Peyer's patch (tissue), 4 donors: ENCODE measurements around the gene RELN. TPM values are rescaled to one million over a fixed set of nuclear protein-coding genes. Genes with fewer than 3 reads are reported as not detected.

Experiments
- DNase-seq, 3 donors: peaks; one replicate each; pipeline ENCODE4 v3.0.0-alpha.2; 2017 to 2019
- H3K27ac ChIP-seq, 4 donors: fragments of 200-600 bp; sonication (generic); one replicate each; pipeline ENCODE4 v1.5.1; 2016 to 2019
- H3K27me3 ChIP-seq, 2 donors: fragments of 200-600 bp; sonication (generic); one replicate each; pipeline ENCODE4 v1.5.1; 2019
- H3K36me3 ChIP-seq, 3 donors: fragments of 200-600 bp; sonication (generic); one replicate each; pipeline ENCODE4 v1.5.1; 2016 to 2019
- H3K4me1 ChIP-seq, 4 donors: fragments of 200-600 bp; sonication (generic); one replicate each; pipeline ENCODE4 v1.5.1; 2016 to 2019
- H3K4me3 ChIP-seq, 4 donors: fragments of 200-600 bp; sonication (generic); 1 replicate in 3 of 4; 2 replicates in 1 of 4; pipeline ENCODE4 v1.5.1; 2016 to 2019; ENCODE audit warnings: mild to moderate bottlenecking in 1 of 4
- H3K9me3 ChIP-seq, 4 donors: fragments of 200-600 bp; sonication (generic); one replicate each; pipeline ENCODE4 v1.5.1; 2016 to 2019; ENCODE audit warnings: mild to moderate bottlenecking in 1 of 4
- POLR2A ChIP-seq, 2 donors: fragments of 450-650 bp; IDR thresholded peaks; one replicate each; pipeline ENCODE4 v1.5.1; 2017; ENCODE audit warnings: antibody characterized with exemption in 2 of 2, mild to moderate bottlenecking in 2 of 2, moderate library complexity in 2 of 2
- total RNA-seq, 4 donors: library from RNA; depleted of rRNA; stranded (reverse); fragments of >200 nt; gene quantifications; one replicate each; pipeline ENCODE4 v1.1.0, GENCODE V29; 2016
- TF ChIP-seq, protein P1 (sequence below), 6 experiments: fragments of 450-650 bp in 4 of 6; fragments of 200-600 bp in 2 of 6; sonication (generic) in 1 of 6; IDR thresholded peaks; one replicate each; pipeline ENCODE4 v1.5.1; 2017 to 2019; ENCODE audit warnings: antibody characterized with exemption in 6 of 6, mild to moderate bottlenecking in 3 of 6, moderate library complexity in 1 of 6

The RELN gene
- total RNA-seq, 4 donors from 2014 or later: 1.7 to 3.9 (median 3.2) TPM

GRCh38 chr7:104005197-104005596 is 15.7 kb upstream of the RELN start:
- H3K27ac ChIP-seq: no peak overlapping the region
- no peak for TF ChIP-seq POLR2A (IDR thresholded peaks at IDR 0.05)
- TF ChIP-seq, protein P1, sequence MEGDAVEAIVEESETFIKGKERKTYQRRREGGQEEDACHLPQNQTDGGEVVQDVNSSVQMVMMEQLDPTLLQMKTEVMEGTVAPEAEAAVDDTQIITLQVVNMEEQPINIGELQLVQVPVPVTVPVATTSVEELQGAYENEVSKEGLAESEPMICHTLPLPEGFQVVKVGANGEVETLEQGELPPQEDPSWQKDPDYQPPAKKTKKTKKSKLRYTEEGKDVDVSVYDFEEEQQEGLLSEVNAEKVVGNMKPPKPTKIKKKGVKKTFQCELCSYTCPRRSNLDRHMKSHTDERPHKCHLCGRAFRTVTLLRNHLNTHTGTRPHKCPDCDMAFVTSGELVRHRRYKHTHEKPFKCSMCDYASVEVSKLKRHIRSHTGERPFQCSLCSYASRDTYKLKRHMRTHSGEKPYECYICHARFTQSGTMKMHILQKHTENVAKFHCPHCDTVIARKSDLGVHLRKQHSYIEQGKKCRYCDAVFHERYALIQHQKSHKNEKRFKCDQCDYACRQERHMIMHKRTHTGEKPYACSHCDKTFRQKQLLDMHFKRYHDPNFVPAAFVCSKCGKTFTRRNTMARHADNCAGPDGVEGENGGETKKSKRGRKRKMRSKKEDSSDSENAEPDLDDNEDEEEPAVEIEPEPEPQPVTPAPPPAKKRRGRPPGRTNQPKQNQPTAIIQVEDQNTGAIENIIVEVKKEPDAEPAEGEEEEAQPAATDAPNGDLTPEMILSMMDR (IDR thresholded peaks at IDR 0.05): no peak
- DNase-seq: no peak
- H3K4me1 ChIP-seq: no peaks in the 10 kb centered on the region
- no peaks in the 10 kb centered on the region for H3K36me3 ChIP-seq
- H3K9me3 ChIP-seq: no peaks in the 10 kb centered on the region
- no peak overlapping the region for H3K4me3 ChIP-seq
- H3K27me3 ChIP-seq: no peaks in the 10 kb centered on the region

GRCh38 chr7:103996639-103997038 is 7.2 kb upstream of the RELN start:
- no peak for DNase-seq
- no peaks in the 10 kb centered on the region for H3K36me3 ChIP-seq
- no peak overlapping the region for H3K27ac ChIP-seq
- no peaks in the 10 kb centered on the region for H3K9me3 ChIP-seq
- no peaks in the 10 kb centered on the region for H3K4me1 ChIP-seq
- no peak overlapping the region for H3K4me3 ChIP-seq
- TF ChIP-seq, protein P1 (IDR thresholded peaks at IDR 0.05): no peak
- TF ChIP-seq POLR2A (IDR thresholded peaks at IDR 0.05): no peak
- no peaks in the 10 kb centered on the region for H3K27me3 ChIP-seq

DNA sequence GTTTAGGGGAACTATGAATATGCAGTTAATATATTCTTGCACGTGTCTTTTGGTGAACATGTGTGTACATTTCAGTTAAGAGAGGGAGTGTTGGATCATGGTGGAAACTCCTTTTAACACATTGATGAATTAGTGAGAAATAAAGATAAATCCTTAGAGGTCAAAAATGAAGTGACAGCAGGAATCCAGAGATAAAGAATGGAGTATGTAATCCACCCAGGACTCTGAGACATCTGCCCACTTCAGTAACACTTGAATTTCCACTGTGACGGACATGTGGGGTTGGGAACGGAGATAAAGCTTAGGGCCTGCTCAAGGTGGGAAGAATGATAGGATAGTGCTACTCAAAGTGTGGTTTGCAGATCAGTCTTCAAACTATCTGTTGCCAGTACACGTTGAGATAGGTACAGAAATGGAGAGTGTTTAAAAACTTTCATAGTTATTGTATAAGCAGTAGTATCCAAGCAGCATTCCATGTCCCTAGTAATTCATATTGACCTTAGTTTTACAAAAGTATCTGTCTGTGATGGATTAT is 6.6 kb upstream of the RELN start:
- Histone ChIP-seq H3K27ac (no peak overlapping the region), H3K4me1 (no peaks in the 10 kb centered on the region), H3K27me3 (no peaks in the 10 kb centered on the region), H3K36me3 (no peaks in the 10 kb centered on the region), H3K9me3 (no peaks in the 10 kb centered on the region), H3K4me3 (no peak overlapping the region)
- DNase-seq: no peak
- TF ChIP-seq, protein P1 (IDR thresholded peaks at IDR 0.05): no peak
- no peak for TF ChIP-seq POLR2A (IDR thresholded peaks at IDR 0.05)

GRCh38 chr7:103995554-103995953 is 6.1 kb upstream of the RELN start:
- no peak for TF ChIP-seq POLR2A (IDR thresholded peaks at IDR 0.05)
- TF ChIP-seq, protein P1 (IDR thresholded peaks at IDR 0.05): no peak
- no peaks in the 10 kb centered on the region for H3K36me3 ChIP-seq
- no peaks in the 10 kb centered on the region for H3K27me3 ChIP-seq
- no peaks in the 10 kb centered on the region for H3K9me3 ChIP-seq
- no peak overlapping the region for H3K4me3 ChIP-seq
- peaks cover 0 to under 1% (median 0%) of the 10 kb centered on the region in 4 donors for H3K4me1 ChIP-seq
- DNase-seq: no peak
- no peak overlapping the region for H3K27ac ChIP-seq

DNA sequence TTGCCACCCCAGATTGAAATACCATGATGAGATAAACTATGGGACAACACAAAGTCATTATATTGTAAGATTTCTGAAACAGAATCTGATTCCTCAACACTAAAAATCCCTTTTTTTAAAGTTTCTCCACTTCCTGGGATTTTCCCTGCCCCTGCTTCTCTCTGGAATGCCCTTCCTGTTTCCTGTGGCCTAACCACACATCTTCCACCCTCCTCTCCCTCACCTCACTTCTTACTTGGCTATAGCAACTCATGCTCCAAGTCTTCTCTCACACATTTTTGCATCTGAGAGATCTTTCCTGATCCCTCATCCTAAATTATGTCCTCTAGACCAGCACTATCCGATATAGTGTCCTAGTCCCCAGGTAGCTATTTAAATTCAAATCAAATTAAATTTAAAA is 4.1 kb upstream of the RELN start:
- no peaks in the 10 kb centered on the region for H3K9me3 ChIP-seq
- H3K4me3 ChIP-seq: no peak overlapping the region
- H3K27ac ChIP-seq: no peak overlapping the region
- no peak for TF ChIP-seq POLR2A (IDR thresholded peaks at IDR 0.05)
- TF ChIP-seq, protein P1 (IDR thresholded peaks at IDR 0.05): no peak
- no peak for DNase-seq
- peaks cover 0 to 10% (median 2%) of the 10 kb centered on the region in 4 donors for H3K4me1 ChIP-seq
- no peaks in the 10 kb centered on the region for H3K36me3 ChIP-seq
- H3K27me3 ChIP-seq: peaks cover 0 to 5% of the 10 kb centered on the region in 2 donors

DNA sequence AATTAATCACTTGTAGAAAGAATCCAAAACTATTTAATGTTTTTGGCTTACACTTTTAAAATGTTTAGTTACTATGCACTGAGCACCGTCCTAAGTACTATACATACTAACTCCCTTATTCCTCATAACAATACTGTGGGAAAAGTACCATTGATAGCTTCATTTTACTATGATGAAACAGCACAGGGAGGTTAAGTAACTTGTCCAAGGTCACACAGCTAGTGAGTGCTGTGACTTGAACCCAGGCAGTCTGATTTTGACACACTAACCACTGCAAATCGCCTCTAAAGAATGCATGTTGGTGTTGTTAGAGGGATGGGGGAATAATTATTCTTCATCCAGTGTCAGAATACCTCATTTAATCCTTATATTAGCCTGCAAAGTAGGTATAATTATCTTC is 1.9 kb upstream of the RELN start:
- Histone ChIP-seq H3K27me3 (peaks cover 0 to 5% of the 10 kb centered on the region in 2 donors), H3K36me3 (no peaks in the 10 kb centered on the region), H3K27ac (no peak overlapping the region), H3K4me3 (no peak overlapping the region), H3K4me1 (peaks cover 0 to 10% (median 2%) of the 10 kb centered on the region in 4 donors), H3K9me3 (no peaks in the 10 kb centered on the region)
- DNase-seq: no peak
- no peak for TF ChIP-seq POLR2A (IDR thresholded peaks at IDR 0.05)
- TF ChIP-seq, protein P1 (IDR thresholded peaks at IDR 0.05): no peak
